DMS 273 treated with DMSO at 0.1 percent for 48 hours (cell line): ENCODE results near the gene VAMP5.
A peak's percentile ranks its signal among the peaks of the same experiment; 100 is the strongest.
"Not testable (repeated sequence)": the region's sequence is repeated elsewhere in the genome, so short reads cannot be mapped to it uniquely, and the experiment has no call there.

Experiments used
- DNase-seq: peaks from one replicate; lab custom pipeline; 2025; lab: John Stamatoyannopoulos, UW

VAMP5 gene

DNA sequence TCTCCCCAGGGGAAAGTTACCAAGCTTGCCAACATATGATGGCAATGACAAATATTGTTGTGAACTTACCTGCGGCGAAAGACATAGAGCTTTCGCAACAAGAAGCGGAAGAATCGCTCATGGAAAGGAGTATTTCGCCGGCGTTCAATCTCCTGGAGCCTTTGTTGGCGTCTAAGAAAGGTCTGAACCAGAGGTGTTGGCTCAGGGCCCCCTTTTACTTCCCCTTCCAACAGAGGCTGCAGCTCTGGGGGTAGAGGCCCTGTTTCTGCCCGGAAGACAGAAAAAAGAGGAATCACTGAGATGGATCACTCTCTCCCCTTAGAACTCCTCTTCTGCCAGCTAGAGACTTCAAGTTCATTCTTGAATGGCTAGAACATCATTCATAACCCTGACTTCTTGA is 33.7 kb upstream of the VAMP5 start:
- DNase-seq: no peak

DNA sequence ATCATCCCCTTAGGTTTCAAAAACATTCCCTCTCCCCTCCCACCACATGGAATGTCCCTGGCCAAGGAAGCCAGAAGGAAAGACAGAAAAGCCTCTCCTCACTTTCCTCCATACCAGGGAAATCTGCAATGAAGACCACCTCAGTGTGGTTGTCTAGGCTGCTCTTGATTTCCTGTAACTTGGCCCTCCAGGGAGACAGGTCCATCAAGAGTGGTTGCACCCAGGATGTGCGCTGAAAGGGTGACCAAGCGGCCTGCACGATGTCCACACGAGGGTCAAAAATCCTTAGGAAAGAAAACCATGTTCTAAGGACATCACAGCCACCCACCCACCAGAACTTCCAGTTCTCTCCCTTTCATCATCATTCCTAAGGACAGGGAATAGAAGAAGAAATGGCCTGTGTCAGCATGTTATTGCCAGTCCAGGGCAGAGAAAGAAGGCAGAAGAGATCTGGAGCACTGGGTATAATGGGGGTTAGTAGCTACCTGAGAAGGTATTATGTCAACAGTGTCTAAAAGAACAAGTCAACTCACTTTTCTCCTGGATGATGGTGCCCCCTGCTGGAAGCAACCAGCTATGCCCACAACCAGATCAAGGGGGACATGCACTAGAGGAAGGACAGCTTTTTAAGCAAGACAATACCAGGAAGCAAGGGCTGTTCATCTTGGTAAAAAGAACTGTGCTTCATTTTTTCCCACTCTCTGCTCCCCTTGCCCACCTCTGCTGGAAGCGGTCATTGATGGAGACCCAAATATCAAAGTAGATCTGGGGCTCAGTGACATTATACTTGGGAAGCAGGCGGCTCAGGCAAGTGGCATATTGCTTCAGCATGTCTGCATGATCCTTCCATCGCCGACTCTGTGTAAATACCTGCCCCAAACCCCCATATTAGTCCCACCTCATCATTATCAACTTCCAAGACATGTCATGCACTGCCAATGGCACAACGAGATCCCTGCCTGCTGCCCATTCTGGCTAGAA is 32.2 kb upstream of the VAMP5 start:
- peak; percentile 31 for DNase-seq

DNA sequence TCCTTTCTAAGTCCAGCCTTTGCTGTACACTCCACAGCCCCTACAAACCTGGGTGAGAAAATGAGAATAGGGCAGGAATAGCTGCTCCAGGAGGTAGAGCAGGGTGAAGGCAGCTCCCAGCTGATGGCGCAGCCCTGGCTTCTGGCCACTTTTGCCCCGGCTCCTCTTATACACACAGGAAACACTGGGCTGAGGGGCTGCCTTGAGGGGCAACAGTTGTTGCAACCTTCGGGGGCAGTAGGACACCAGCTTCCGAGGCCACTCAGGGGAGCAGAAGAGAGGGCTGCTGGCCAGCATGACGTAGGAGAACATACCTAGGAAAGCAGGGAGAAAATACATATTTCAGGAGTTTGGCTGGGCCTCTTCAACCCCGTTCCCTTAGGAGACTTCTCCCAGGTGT is 31.0 kb upstream of the VAMP5 start:
- DNase-seq: no peak

DNA sequence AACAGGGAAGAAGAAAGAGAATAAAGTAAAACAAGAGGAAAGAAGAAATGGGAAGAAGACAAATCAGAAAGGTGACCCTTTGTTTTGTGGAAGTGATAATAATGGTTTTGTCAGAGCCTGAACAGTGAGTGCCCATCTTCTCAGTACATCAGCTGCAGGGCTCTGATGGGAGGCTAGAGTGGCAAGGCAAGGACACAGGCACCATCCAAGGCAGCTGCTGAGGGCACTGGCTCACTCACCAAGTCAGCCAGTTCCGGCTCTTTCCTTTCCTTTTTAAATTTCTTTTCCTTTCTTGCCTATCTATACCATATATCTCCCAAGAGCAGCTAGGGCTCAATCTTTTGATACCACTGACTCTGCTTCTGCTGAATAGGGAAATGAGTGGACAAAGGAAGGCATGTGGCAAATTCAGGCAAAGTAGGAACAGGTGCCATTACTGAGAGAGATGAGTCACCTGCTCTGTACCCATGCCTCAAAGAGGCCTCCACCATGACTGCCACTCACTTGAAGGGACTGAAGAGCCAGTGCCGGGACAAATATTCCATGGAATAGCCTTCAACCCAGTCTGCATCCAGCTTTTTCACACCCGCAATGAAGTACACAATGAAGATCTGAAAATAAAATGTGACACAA is 29.1 kb upstream of the VAMP5 start:
- no peak for DNase-seq

DNA sequence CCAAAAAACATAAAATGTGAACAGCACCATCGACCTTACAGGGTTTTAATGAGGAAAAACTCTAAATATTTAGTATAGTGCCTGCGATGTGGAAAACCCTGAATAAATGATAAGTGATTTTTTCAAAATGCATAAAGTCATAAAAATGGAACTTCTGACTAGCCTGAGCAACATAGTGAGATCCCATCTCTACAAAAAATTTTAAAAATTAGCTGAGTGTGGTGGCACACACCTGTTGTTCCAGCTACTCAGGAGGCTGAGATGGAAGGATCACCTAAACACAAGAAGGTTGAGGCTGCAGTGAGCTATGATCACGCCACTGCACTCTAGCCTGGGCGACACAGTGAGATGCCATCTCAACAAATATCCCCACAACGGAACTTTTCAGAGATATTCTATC is 27.1 kb upstream of the VAMP5 start:
- DNase-seq: no peak

DNA sequence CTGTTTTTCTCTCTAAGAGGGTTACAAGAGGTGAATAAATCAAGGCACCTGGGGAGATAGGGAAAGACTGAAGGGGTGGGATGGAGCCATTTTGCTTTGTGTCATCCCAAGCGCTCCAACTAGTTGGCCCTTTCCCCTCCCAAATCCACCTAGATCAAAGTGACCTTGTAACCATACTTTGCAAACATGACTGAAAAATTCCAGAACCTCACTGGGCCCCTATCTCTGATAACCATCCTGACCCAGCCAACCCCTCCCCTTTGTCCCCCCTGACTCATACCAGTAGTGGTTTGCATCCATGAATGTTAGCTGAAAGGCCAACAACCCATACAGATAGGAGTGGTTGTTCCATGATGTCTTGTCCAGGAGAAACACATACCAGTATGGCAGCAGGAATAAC is 26.1 kb upstream of the VAMP5 start:
- no peak for DNase-seq

DNA sequence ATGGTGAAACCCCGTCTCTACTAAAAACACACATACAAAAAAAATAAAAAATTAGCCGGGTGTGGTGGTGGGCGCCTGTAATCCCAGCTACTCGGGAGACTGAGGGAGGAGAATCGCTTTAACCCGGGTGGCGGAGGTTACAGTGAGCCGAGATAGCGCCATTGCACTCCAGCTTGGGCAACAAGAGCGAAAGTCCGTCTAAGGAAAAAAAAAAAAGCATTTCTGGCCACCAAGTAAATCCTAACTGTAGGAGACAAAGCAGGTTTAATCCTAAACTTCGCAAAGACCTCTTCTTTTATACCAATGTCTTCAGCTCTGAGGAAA is 23.9 kb upstream of the VAMP5 start:
- DNase-seq: not testable (repeated sequence)

DNA sequence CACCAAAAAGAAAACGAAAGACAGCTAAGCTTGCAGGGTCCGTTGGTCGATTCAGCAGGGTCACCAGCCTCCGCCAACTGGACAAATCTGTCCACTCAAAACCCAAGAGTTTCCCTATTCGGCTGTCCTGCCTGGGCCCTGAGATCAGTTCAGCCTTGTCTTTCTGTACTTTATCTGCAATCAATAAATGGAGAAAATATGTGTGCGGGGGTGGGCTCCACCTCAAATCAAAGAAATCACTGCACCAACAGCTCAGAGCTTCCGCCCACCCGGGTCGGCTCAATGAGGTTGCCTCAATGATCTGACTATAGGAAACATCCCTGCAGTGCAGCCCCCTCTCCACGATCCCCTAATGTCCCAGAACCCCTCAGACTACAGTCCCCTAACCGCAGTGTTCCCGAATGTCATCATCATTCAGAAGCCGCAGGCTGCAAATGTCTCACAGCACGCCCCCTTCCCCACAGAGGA is 23.4 kb upstream of the VAMP5 start:
- DNase-seq: no peak

DNA sequence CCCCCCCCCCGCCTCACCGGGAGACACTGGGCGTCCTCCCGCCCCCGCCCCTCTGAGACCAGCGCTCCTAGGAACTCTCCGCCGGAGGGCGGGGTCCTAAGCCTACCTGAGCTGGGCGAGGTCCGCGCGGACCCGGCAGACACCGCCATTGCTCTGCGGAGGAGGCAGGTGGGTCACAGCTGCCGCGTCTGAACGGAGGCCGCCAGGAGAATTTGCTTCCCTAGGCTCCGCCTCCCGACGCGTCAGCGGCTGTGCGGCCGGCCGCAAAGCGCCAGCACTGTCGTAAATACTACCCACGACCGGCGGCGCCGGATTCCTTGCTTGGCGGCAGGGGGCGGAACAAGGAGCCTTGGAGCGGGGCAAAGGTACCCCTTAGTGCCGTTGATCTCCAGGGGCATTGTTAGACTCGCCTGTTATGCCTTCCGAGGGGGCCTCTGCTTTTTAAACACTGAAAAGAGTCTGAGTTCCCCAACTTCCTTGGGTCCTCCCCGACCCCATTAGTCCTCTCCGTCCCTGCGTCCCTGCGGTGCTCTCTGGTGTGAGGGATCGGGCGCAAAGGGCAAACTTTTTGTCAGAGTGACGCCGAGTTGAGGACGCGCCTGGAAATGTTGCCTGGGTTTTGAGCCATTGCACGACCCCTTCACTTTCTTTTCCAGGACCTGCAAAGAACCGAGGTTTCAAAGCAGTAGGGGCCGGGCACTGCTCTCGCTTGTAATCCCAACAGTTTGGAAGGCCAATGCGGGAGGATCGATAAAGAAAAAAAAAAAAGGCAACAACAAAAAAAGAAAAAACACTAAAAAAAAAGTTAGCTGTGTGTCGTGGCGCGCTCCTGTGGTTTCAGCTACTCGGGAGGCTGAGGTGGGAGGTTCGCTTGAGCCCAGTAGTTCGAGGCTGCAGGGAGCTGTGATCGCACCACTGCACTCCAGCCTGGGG is 22.7 kb upstream of the VAMP5 start, which contains the start of gene GGCX:
GGCX (minus strand) TSS at position 214 of the 933 bp plus-strand sequence; CDS start at position 149, 65 bp downstream.
- DNase-seq: peak; percentile 90

DNA sequence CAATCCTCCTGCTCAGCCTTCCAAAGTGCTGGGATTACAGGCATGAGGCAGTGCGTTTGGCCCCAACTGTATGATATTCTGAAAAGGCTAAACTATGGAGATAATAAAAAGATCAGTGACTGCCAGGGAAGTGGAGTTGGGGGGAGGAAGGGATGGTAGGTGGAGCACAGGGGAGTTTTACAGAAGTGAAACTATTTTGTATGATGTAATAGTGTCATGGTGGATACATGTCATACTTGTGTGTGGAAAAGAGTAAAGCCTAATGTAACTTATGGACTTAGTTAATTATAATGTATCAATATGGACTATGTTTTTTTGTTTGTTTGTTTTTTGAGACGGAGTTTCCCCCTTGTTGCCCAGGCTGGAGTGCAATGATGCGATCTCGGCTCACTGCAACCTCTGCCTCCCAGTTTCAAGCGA is 20.1 kb upstream of the VAMP5 start:
- DNase-seq: no peak

DNA sequence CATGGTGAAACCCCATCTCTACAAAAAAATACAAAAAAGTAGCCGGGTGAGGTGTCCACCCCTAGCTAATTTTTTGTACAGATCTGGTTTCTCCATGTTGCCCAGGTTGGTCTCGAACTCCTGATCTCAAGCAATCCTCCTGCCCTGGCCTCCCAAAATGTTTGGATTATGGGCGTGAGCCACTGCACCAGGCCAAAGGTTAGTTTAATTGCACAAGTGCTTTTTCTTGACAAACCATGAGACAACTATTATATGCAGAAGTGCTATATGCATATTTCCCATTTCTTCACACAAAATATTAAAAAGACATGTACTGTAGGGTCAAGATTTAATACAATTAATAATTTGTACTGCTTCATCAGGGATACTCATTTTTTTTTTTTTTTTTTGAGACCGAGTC is 18.0 kb upstream of the VAMP5 start:
- no peak for DNase-seq

DNA sequence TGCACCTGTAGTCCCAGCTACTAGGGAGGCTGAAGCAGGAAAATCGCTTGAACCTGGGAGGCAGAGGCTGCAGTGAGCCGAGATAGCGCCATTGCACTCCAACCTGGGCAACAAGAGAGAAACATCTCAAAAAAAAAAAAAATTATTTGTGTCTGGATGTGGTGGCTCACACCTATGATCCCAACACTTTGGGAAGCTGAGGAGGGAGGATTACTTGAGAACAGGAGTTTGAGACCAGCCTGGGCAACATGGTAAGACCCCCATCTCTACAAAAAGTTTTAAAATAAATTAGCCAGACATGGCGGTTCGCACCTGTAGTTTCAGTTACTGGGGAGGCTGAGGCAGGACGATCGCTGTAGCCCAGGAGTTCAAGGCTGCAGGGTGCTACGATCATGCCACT is 8.5 kb upstream of the VAMP5 start:
- DNase-seq: no peak

DNA sequence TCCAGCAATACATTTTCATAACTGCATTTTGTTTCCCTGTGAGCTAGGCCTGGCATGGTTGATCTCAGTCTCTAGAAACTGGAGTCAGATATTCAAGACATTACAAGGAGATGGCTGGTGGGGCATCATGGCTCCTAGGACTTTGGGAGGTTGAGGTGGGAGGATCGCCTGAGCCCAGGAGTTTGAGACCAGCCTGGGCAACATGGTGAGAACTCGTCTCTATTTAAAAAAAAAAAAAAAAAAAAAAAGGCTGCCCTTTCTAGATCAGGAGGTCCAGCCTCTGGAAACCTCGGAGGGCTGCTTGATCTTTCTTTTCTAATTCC is 7.2 kb upstream of the VAMP5 start:
- no peak for DNase-seq

DNA sequence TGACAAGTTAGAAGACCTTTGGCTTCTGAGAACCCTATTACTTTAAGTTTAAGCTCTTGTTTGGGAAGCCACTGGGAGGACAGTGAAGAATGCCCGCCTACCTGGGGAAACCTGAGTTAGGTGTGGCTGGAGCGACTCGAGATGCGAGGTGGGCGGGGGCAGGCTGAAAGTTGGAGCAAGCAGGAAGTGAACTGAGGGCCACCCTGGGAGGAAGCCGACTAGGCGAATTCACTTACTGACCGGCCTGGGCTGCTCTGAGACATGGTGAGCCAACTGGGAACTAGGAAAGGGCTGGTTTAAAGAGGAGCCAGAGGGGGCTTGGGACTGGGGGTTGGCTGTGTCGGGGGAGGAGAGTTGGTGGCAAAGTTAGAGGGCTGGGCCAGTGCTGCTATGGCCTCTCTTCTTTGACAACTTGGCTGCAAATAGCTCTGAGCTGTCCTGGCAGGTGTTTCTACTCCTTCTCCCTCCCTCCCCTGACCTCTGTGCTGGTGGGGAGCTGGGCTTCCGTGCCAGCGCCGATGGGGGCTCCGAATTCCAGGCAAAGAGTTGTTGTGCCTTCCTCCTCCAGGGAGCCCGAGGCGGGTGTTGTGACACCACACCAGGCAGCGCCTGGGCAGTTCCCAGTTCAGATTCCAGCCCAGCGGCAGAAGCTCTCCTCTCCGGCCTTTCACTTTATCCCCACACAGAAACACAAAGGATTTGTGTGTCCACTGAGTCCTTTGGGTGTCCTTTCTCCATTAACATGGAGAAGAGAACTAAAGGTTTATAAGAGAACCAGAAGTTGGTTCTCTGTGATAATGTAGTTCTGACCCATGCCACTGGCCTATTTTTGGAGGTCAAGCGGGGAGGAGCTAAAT is 6.6 kb upstream of the VAMP5 start, which contains the start of gene VAMP8:
VAMP8 (plus strand) TSS at position 201 of the 857 bp plus-strand sequence; CDS start at position 262, 61 bp downstream.
- DNase-seq: no peak

DNA sequence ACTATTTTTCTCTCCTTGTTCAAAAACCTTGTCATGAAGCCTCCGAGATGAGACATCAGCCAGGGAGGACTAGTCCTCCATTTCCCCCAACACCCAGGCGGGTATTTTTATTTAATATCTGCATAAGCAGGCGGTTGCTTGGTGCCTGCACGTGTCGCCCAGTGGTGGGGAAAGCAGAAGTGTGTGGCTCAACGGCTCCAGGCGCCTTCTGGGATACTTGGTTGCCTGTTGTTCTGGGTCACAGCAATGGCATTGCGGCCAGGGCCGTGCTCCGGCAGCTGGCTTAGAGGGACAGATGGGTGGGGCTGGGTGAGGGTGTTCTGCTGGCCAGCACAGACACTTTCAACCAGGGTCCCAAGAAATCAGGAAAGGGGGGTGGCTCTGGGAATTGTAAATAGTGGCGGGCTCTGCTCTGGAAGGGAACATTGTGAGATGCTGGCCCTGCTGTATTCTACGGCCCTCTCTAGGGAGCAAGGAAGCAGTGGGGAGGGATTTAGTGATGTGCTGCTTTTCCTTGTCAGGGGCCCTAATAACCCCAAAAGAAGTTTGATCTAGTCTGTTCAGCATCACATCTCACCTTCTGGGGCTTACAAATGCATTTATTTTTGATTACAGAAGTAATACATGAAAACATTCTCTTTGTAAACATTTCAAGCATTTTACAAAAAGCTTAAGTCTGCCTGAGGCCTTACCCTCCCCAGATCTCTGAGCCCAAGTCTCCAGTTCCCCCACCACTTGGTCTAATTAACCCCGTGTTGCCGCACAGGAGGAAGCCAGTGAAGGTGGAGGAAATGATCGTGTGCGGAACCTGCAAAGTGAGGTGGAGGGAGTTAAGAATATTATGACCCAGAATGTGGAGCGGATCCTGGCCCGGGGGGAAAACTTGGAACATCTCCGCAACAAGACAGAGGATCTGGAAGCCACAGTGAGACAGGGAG is 5.7 kb upstream of the VAMP5 start:
- no peak for DNase-seq

DNA sequence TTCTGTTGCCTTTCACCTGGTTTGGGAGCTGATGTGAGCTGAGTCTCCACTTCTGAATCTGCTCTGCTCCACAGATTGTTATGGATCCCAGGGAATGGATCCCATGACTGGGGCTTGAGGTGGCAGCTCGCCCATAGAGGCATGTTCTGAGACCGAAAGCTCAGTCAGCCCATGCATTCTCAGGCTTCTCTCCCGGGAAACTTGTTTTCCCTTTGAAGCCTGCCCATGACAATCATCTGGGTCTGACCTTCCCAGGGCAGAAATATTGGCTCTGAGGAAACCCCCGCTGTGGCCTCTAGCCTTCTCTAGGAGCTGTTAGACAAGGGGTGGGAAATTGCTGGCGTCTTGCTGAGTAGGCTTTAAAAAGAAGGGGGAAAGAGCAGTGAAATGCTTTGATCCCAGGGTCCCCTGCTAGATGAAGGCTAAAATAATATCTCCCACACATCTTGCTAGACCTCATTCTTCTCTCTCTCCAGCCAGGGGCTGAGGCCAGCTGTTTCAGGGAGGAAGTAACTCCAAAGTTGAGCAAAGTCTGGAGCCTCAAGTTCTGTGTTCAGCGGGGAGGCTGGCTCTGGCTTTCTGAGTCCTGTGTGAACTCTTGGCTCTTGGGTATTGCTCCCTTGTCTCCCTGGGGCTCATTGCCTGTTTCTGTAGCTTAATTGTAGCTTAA is 4.8 kb upstream of the VAMP5 start:
- DNase-seq: no peak

DNA sequence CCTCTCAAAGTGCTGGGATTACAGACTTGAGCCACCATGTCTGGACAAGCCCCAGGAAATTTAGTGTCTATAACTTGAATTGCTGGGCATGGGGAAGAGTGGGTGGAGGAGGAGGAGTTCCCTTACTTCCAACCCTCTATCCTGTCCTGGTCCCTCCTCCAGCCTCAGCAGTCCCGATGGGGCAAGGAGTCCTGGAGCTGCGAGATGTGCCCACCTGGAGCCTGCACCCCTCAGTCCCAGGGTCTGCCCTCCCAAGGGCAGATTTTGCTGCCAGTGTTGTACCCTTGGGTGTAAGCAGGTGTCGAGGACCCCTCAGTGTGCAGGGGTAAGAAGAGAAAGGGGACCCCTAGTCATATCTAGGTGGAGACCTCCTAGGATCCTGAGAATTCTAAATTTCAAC is 4.0 kb upstream of the VAMP5 start:
- no peak for DNase-seq

DNA sequence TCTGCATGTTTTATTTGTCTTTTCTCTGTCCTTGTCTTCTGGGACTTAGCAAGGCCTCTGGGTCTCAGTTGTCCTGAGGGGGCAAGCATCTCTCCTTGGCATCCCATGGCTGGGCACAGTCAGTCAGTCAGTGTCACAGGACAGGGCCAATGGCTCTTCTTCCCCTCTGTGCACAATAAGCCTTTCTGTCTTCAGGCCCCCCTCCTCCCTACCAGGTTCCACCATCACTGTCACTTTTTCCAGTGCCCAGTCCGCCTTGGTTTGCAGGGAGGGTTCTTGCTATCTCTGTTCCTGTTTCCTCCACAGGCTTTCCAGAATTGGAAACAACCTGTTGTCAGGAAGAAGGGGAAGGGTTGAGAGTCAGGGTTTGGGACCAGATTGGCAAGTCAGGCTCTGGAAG is 1.7 kb upstream of the VAMP5 start:
- no peak for DNase-seq

DNA sequence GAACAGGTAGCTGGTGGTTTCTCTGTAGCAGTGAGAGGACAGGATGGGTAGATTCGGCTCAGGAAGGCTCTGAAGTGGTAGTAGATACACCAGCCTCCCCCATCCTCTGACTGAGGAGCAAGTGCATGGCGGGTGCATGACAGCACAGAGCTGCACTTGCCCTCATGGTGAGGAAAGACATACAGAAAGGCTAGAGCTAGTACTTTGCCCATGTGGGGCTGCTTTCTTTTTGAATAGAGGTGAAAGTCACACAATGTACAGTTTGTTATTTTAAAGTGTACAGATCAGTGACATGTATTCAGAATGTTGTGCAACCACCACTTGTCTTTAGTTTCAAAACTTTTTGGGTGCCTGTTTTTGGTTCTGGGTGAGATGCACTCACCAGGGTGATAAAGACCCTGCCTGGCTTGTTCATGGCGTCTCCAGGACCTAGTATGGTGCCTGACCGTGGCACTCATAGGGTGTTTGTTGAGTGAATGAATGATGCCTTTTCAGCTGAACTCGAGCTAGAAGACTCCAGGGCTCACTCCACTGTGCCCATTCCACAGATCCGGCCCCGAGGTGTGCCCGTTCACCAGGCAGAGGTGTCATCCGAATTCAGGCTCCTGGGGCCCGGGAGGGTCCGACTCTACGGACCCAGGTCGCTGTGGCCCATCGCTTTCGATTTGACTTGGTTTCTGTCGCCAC is 421 bp upstream of the VAMP5 start:
- DNase-seq: no peak
